Smooth muscle cell (in vitro differentiated cells): Measurements from ENCODE around the gene USP3. TPM values are rescaled to one million over a fixed set of nuclear protein-coding genes. Genes with fewer than 3 reads are reported as not detected.

Experiments used
- DNase-seq: peaks from one replicate; lab custom pipeline; 2025; ENCODE audit not compliant: unreplicated experiment; lab: John Stamatoyannopoulos, UW
- H2AFZ ChIP-seq: fragments of 200-600 bp; sonication (generic); 2 replicates; pipeline ENCODE4 v1.6.0; 2016; ENCODE audit warnings: antibody characterized with exemption, low read depth, mild to moderate bottlenecking
- H3F3A ChIP-seq: fragments of 200-600 bp; sonication (generic); 2 replicates; pipeline ENCODE4 v1.6.0; 2017; ENCODE audit warnings: antibody characterized with exemption, low read depth
- H3K27ac ChIP-seq: fragments of 200-600 bp; sonication (generic); 2 replicates; pipeline ENCODE4 v1.5.1; 2016; ENCODE audit warnings: low read depth, mild to moderate bottlenecking
- H3K27me3 ChIP-seq: fragments of 200-600 bp; sonication (generic); 2 replicates; pipeline ENCODE4 v1.6.1; 2016; ENCODE audit warnings: low read depth, mild to moderate bottlenecking
- H3K36me3 ChIP-seq: fragments of 200-600 bp; sonication (generic); 2 replicates; pipeline ENCODE4 v1.5.1; 2016; ENCODE audit warnings: low read depth
- H3K4me1 ChIP-seq: fragments of 200-600 bp; sonication (generic); 2 replicates; pipeline ENCODE4 v1.5.1; 2016; ENCODE audit warnings: low read depth
- H3K4me2 ChIP-seq: fragments of 200-600 bp; sonication (generic); 2 replicates; pipeline ENCODE4 v1.6.0; 2016; ENCODE audit warnings: mild to moderate bottlenecking
- H3K4me3 ChIP-seq: fragments of 200-600 bp; sonication (generic); 2 replicates; pipeline ENCODE4 v1.5.1; 2016; ENCODE audit warnings: mild to moderate bottlenecking
- H3K79me2 ChIP-seq: fragments of 200-600 bp; sonication (generic); 2 replicates; pipeline ENCODE4 v1.6.0; 2016; ENCODE audit warnings: low read depth, mild to moderate bottlenecking
- H3K9ac ChIP-seq: fragments of 200-600 bp; sonication (generic); 2 replicates; pipeline ENCODE4 v1.6.0; 2016; ENCODE audit warnings: low read depth
- H3K9me3 ChIP-seq: fragments of 200-600 bp; sonication (generic); replicated peaks from 2 replicates; pipeline ENCODE4 v1.5.1; 2016; ENCODE audit warnings: low read depth
- H4K20me1 ChIP-seq: fragments of 200-600 bp; sonication (generic); 2 replicates; pipeline ENCODE4 v1.6.0; 2016; ENCODE audit warnings: low read depth
- WGBS: methylation state at CpG from one replicate; pipeline ENCODE4 v1.1.7; 2016; ENCODE audit warnings: low lambda C conversion rate; 5-methylcytosine and 5-hydroxymethylcytosine counted together
- polyA plus RNA-seq: library from polyadenylated mRNA; unstranded; fragments of >200 nt; fragmentation: Nextera tagmentation; extraction: Ambion mirVana; gene quantifications from 2 replicates; pipeline ENCODE4 v1.2.1, GENCODE V29; 2016
- total RNA-seq: library from RNA; depleted of rRNA; stranded (reverse); fragments of >200 nt; gene quantifications from 2 replicates; pipeline ENCODE4 v1.2.3, GENCODE V29; 2014
- TF ChIP-seq, protein P1 (sequence below): fragments of 200-600 bp; sonication (generic); IDR thresholded peaks from 2 replicates; pipeline ENCODE4 v1.5.1; 2017; ENCODE audit warnings: borderline replicate concordance, mild to moderate bottlenecking, antibody characterized with exemption; ENCODE audit not compliant: insufficient read depth, poor library complexity, severe bottlenecking

USP3 gene
- total and polyA plus RNA-seq, 2 experiments from 2014 or later: 17.1 to 26.2 TPM

DNA sequence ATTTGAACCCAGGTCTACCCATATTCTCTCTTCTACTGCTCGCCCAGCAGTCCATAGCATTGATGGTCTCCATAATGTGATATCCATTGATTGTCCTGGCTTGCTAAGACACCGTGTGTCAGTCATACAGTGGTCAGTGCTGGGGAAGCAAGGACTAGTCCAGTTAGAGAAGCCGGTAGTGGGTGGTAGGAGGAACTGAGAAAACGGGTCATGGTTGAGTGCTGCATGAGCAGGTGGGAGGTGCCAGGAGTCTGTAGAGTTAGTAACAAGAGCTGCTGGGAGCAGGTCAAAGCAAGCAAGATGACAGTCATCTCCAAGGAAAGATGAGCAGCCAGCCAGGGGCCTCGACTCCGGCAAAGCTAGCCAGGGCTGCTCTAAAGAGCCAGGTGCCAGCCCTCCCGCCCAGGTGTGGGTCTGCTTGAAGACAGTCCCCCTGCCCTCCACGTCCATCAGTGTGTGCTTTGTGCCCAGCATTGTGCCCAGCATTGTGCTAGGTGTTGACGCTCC lies 29.5 kb upstream of the USP3 start:
- 92% methylated on average over 9 of the region's 9 CpGs for WGBS
- peak overlapping the region; percentile 77 for H3K27ac ChIP-seq
- H3K36me3 ChIP-seq: no peaks in the 10 kb centered on the region

DNA sequence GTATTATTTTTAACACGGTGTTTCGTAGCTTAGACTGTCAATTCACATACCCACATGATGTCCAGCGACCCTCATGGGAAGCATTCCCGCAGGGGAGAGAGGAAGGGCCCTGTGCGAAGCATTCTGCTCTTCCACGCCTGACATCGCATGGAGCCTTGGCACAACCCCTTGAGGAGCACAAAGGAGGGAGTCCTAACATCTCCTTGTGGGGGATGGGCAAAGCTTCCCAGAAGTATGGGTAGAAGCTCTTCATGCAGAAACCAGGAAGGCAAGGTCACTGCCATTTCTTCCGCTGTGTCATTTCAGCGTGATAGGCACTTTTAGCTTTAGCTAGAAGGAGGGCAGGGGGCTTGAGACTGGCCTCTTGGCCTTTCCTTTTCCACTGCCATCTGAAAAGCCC lies 28.7 kb upstream of the USP3 start:
- TF ChIP-seq, protein P1, sequence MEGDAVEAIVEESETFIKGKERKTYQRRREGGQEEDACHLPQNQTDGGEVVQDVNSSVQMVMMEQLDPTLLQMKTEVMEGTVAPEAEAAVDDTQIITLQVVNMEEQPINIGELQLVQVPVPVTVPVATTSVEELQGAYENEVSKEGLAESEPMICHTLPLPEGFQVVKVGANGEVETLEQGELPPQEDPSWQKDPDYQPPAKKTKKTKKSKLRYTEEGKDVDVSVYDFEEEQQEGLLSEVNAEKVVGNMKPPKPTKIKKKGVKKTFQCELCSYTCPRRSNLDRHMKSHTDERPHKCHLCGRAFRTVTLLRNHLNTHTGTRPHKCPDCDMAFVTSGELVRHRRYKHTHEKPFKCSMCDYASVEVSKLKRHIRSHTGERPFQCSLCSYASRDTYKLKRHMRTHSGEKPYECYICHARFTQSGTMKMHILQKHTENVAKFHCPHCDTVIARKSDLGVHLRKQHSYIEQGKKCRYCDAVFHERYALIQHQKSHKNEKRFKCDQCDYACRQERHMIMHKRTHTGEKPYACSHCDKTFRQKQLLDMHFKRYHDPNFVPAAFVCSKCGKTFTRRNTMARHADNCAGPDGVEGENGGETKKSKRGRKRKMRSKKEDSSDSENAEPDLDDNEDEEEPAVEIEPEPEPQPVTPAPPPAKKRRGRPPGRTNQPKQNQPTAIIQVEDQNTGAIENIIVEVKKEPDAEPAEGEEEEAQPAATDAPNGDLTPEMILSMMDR: no peak
- Histone ChIP-seq H3K4me1 (peaks cover 12% of the 10 kb centered on the region), H3K27ac (peak overlapping the region; percentile 75)

More for the DNA sequence above, 29.5 kb upstream of the USP3 start:
- H4K20me1 ChIP-seq: no peaks in the 10 kb centered on the region
- no peak for DNase-seq
- peaks cover 9% of the 10 kb centered on the region for H3F3A ChIP-seq
- H2AFZ ChIP-seq: no peak overlapping the region
- no peak overlapping the region for H3K4me2 ChIP-seq
- no peaks in the 10 kb centered on the region for H3K9me3 ChIP-seq
- H3K4me1 ChIP-seq: peaks cover 8% of the 10 kb centered on the region
- no peaks in the 10 kb centered on the region for H3K79me2 ChIP-seq
- H3K4me3 ChIP-seq: no peak overlapping the region
- TF ChIP-seq, protein P1: no peak
- H3K9ac ChIP-seq: no peak overlapping the region
- H3K27me3 ChIP-seq: no peaks in the 10 kb centered on the region

DNA sequence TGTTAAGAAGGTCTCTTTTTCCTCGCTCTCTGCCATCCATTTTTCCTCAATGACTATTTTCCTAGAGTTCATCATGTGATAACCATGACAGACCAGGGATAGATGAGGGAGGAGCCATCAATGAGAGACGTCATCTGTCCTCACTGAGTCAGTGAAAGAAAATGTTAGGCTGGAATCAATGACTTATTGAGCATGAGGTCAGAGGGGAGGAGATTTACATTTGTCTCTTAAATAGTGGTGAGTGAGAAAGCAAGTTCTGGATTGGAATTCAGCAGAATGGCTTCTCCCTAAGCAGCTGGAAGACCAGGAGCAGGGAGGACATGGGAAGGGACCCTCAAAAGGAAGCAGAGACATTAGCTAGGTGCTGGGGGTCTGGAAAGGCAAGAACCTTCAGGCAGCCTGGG lies 28.2 kb upstream of the USP3 start:
- Histone ChIP-seq H3K4me1 (peaks cover 14% of the 10 kb centered on the region), H2AFZ (no peak overlapping the region), H3K4me3 (no peak overlapping the region), H3K27ac (peak overlapping the region; percentile 75), H3K36me3 (no peaks in the 10 kb centered on the region), H4K20me1 (no peaks in the 10 kb centered on the region), H3K4me2 (peak overlapping the region; percentile 25), H3K9me3 (no peaks in the 10 kb centered on the region), H3K79me2 (no peaks in the 10 kb centered on the region), H3F3A (peaks cover 9% of the 10 kb centered on the region), H3K9ac (peak overlapping the region; percentile 69), H3K27me3 (no peaks in the 10 kb centered on the region)
- 38% methylated on average over 2 of the region's 2 CpGs for WGBS
- DNase-seq: no peak
- TF ChIP-seq, protein P1: no peak

More for the DNA sequence above, 28.7 kb upstream of the USP3 start:
- Histone ChIP-seq H3K9me3 (no peaks in the 10 kb centered on the region), H3K27me3 (no peaks in the 10 kb centered on the region), H3K79me2 (no peaks in the 10 kb centered on the region), H3K4me2 (no peak overlapping the region), H3F3A (peaks cover 9% of the 10 kb centered on the region), H3K9ac (peak overlapping the region; percentile 69), H3K36me3 (no peaks in the 10 kb centered on the region), H4K20me1 (no peaks in the 10 kb centered on the region), H3K4me3 (no peak overlapping the region), H2AFZ (no peak overlapping the region)
- no peak for DNase-seq
- WGBS: 96% methylated on average over 9 of the region's 9 CpGs

DNA sequence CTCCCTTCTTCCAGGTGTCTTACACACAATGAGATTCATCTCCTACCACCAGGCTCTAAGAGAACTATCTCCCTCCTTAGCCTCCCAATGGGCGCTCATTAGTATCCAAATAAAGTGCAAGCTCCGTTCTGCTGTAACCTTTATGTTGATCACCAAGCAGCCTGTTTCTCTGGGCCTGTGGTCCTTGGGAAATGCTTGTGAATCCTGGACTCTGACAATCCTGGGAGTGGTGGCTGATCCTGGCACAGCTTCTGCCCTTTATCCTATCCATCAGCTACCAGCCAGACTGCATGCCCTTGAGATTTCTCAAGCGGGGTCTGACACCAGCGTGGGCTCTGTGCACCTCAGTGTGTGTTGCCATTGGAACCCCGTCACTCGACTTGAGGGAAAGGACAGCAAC lies 26.1 kb upstream of the USP3 start:
- no peak overlapping the region for H2AFZ ChIP-seq
- H3K4me1 ChIP-seq: peaks cover 14% of the 10 kb centered on the region
- no peaks in the 10 kb centered on the region for H3K36me3 ChIP-seq
- no peak overlapping the region for H3K9ac ChIP-seq
- peaks cover 9% of the 10 kb centered on the region for H3F3A ChIP-seq
- H4K20me1 ChIP-seq: no peaks in the 10 kb centered on the region
- H3K4me3 ChIP-seq: no peak overlapping the region
- no peaks in the 10 kb centered on the region for H3K27me3 ChIP-seq
- H3K4me2 ChIP-seq: no peak overlapping the region
- no peak overlapping the region for H3K27ac ChIP-seq
- 92% methylated on average over 6 of the region's 6 CpGs for WGBS
- TF ChIP-seq, protein P1: no peak
- H3K79me2 ChIP-seq: no peaks in the 10 kb centered on the region
- DNase-seq: no peak
- no peaks in the 10 kb centered on the region for H3K9me3 ChIP-seq
